Body of pancreas (tissue), 4 donors: Measurements from ENCODE around the gene KLHDC7B.

Source experiments
- POLR2A ChIP-seq, 3 donors: fragments of 450-650 bp; IDR thresholded peaks; one replicate each; pipeline ENCODE4 v1.6.1; 2016; ENCODE audit warnings: antibody characterized with exemption in 3 of 3, mild to moderate bottlenecking in 2 of 3
- TF ChIP-seq, protein P1 (sequence below), 7 experiments: fragments of 450-650 bp in 4 of 7; fragments of 200-600 bp in 3 of 7; sonication (generic) in 3 of 7; IDR thresholded peaks; one replicate each; pipeline ENCODE4 v1.5.1; 2016 to 2019; ENCODE audit warnings: antibody characterized with exemption in 7 of 7

- TF ChIP-seq, protein P1, sequence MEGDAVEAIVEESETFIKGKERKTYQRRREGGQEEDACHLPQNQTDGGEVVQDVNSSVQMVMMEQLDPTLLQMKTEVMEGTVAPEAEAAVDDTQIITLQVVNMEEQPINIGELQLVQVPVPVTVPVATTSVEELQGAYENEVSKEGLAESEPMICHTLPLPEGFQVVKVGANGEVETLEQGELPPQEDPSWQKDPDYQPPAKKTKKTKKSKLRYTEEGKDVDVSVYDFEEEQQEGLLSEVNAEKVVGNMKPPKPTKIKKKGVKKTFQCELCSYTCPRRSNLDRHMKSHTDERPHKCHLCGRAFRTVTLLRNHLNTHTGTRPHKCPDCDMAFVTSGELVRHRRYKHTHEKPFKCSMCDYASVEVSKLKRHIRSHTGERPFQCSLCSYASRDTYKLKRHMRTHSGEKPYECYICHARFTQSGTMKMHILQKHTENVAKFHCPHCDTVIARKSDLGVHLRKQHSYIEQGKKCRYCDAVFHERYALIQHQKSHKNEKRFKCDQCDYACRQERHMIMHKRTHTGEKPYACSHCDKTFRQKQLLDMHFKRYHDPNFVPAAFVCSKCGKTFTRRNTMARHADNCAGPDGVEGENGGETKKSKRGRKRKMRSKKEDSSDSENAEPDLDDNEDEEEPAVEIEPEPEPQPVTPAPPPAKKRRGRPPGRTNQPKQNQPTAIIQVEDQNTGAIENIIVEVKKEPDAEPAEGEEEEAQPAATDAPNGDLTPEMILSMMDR (IDR thresholded peaks at IDR 0.05) = no peak
- TF ChIP-seq POLR2A (IDR thresholded peaks at IDR 0.05) = peak in 2 of 3 donors; percentile 54 to 63
Measured at GRCh38 chr22:50506611-50507420, 38.9 kb upstream of the KLHDC7B start.
